ENCODE results near the gene PHC2.

The PHC2 gene

GRCh38 chr1:33430692-33431593, at the start of gene PHC2:
Gene PHC2 (minus strand): TSS chr1:33431095. CDS start chr1:33375539, 55,556 bp downstream.
- peak; percentile 96 for DNase-seq (ENCODE audit: low read depth)

GRCh38 chr1:33477451-33477850, 46.6 kb upstream of the PHC2 start:
- no peak for DNase-seq (ENCODE audit: low read depth)

- peak; percentile 54 for DNase-seq (ENCODE audit: low read depth)
Observed at GRCh38 chr1:33473900-33474299, 43.0 kb upstream of the PHC2 start.

- DNase-seq (ENCODE audit: low read depth) = peak; percentile 99
Observed at GRCh38 chr1:33472269-33472980, 41.5 kb upstream of the PHC2 start, which contains the start of gene ZSCAN20. Gene ZSCAN20 (plus strand): TSS chr1:33472645. CDS start chr1:33479289, 6,644 bp downstream.

DNA sequence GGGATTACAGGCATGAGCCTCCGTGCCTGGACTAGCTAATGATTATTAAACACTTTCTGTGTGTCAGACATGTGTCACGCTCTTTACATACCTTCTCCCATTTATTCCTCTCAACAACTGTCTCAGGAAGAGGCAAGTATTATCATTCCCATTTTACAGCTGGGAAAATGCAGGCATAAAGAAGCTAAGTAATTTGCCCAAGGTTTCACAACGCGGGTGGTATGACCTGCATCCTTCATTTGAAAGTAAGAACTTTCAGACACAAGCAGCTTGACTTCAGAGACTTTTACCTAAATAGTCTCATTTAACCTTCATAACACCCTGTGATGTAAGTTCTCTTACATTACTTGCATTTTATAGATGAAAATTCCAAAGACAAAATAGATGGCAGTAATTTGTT, 40.5 kb upstream of the PHC2 start:
- no peak for DNase-seq (ENCODE audit: low read depth)

DNA sequence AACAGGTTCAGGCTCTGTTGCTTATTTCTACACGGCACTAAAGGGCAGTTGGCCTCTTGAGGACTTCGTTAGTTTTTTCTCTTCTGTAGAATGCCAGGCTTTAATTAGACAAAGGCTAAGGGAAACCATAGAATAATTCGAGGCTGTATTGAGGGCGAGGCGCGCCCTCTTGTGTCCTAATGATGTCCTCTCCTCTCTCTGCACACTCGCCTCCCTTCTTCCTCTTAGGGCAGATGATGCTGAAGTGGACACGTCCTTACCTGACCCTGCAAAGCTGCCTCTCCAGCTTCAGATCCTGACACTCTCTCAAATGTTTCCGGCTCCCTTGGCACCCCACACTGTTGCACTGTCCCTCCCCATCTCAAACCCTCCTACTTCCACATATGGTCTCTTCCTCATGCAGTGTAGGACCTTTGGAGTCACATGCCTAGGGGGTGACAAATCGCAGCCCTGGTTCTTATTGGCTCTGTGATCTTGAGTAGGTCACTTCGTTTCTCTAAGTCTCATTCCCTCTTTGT, 39.7 kb upstream of the PHC2 start:
- peak; percentile 96 for DNase-seq (ENCODE audit: low read depth)

DNA sequence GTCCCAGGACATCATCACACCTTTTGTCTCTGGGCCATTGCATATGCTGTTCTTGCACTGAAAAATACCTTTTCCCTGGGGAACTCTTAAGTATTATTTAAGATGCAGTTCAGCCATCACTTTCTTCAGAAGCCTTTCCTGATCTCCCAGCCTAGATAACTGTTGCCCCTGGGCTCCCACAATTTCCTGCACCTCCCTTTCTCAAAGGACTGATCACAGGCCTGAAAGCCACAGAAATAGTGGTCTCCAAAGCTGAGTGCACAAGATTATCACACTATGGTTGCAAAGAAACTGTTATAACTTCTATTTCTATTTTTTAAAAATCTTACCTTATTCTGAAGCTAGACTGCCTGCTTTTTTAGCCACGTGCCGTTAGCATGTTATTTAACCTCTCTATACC, 38.8 kb upstream of the PHC2 start:
- DNase-seq (ENCODE audit: low read depth) = no peak

GRCh38 chr1:33468967-33469366, 38.1 kb upstream of the PHC2 start:
- DNase-seq (ENCODE audit: low read depth) = no peak

DNA sequence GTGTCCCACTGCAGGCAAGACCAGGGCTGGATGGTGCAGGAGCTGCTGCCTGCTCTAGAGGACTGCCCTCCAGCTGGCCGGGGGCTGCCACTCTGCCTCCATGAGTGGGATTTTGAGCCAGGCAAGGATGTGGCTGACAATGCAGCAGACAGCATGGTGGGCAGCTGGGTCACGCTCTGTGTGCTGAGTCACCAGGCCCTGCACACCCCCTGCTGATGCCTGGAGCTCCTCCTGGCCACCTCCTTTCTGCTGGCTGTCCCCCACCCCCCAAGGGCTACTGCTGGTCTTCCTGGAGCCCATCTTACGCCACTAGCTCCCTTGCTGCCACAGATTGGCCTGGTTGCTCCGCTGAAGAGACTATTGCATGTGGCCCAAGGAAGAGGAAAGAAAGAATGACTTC, 37.6 kb upstream of the PHC2 start:
- DNase-seq (ENCODE audit: low read depth) = peak; percentile 52

DNA sequence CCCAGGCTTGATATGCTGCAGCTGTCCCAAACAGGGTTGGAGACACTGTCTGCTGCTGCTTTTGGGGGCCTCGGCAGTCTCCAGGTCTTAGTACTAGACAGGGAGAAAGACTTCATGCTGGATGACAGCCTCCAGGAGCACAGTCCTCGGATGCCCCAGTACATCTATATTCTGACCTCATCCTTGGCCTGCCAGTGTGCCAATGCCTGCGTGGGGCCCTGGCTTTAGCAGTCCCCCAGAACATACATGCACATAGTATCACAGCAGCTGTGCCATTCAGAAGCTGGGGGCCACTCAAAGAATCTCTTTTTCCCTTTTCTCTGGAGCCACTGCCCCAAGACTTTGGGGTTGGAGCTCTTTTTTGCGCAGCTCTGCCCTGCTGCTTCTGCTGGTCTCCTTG, 37.1 kb upstream of the PHC2 start:
- DNase-seq (ENCODE audit: low read depth) = no peak

GRCh38 chr1:33466159-33466558, 35.3 kb upstream of the PHC2 start:
- DNase-seq (ENCODE audit: low read depth) = peak; percentile 32

GRCh38 chr1:33465316-33465715, 34.4 kb upstream of the PHC2 start:
- no peak for DNase-seq (ENCODE audit: low read depth)

- no peak for DNase-seq (ENCODE audit: low read depth)
Observed at GRCh38 chr1:33464552-33464951, 33.7 kb upstream of the PHC2 start.

GRCh38 chr1:33462405-33463164, 31.7 kb upstream of the PHC2 start:
- DNase-seq (ENCODE audit: low read depth) = no peak

DNA sequence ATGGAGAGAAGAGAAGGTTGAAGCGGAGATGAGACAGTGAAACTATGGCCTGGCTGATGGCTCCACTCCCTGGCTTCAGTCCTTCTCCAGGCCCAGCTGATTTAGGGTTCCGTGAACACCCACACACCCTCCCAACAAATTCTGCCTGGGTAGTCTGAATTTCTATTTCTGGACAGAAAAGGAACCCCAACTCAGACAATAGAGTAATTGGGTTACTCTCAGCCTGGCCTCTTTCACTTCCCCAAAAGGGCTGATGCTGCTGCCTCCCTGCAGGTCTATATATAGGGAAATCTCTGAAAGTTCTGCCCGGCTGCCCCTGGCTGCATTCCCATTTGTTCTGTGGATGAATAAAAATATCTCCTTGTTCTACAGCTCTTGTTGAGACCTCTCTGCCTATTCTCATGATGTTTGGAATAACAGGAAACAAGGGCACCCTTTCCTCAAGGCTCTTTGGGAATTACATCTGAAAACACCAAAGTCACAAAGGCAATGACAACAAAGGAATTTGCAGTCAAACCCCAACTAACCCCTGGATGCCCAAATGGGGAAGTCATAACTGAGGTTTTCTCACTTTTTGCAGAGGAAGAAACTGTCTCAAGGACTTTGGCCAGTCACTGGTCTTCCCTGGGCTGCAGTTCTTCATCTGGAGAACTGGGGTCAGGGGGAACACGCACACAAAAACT, 30.2 kb upstream of the PHC2 start:
- peak; percentile 50 for DNase-seq (ENCODE audit: low read depth)

DNA sequence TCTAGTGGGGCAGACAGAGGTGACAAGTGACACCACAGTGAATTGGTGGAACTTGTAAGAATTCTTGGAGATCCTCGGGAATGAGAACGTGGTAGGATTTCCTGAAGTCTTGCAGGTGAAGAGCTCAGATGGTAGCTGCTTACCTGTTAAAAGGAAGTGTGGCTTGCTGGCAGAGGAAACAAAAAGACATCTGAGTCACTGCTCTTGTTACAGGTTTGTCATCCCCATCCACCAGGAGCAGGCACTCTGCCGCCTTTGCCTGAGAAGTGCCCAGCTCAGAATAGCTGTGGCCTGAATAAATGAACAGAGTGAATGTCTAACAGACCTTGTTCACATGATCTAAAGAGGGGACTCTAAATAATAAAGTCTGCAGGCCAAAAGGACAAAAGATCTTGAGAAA, 29.2 kb upstream of the PHC2 start:
- DNase-seq (ENCODE audit: low read depth) = no peak

GRCh38 chr1:33459691-33460090, 28.8 kb upstream of the PHC2 start:
- DNase-seq (ENCODE audit: low read depth) = peak; percentile 83

GRCh38 chr1:33456502-33456886, 25.6 kb upstream of the PHC2 start:
- DNase-seq (ENCODE audit: low read depth) = no peak

GRCh38 chr1:33455539-33456501, 24.9 kb upstream of the PHC2 start:
- DNase-seq (ENCODE audit: low read depth) = peak; percentile 90

DNA sequence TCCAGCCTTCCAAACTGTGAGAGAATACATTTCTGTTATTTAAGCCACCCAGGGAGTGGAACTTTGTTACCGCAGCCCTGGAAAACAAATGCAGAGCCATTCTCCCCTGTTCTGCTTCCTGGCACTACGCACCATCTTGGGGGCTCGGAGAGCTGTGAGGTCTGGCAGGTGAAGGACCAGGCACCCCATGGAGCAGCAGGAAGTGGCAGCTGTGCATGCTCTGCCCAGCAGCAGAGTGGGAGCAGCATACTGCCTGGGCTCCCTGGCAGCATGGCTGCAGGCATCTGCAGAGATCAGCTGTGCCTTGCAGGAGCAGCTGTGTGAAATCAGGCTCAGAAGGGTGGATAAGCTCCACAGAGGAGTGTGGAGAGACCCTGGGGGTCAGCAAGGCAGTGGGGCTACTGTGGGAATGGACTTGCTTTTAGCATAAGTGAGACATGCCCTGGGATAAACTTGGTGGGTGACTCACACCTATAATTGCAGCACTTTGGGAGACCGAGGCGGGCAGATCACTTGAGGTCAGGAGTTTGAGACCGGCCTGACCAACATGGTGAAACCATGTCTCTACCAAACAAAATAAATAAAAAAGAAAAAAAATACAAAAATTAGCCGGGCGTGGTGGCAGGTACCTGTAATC, 23.9 kb upstream of the PHC2 start:
- DNase-seq (ENCODE audit: low read depth) = peak; percentile 50
